GM21526 (cell line): ENCODE data around the gene SPTSSB.

Source experiments
- ATAC-seq: cut with Tn5 transposase; IDR thresholded peaks from one replicate; pipeline ENCODE4 v1.9.1; 2021; ENCODE audit warnings: moderate library complexity; ENCODE audit not compliant: unreplicated experiment, low FRiP score

SPTSSB gene

DNA sequence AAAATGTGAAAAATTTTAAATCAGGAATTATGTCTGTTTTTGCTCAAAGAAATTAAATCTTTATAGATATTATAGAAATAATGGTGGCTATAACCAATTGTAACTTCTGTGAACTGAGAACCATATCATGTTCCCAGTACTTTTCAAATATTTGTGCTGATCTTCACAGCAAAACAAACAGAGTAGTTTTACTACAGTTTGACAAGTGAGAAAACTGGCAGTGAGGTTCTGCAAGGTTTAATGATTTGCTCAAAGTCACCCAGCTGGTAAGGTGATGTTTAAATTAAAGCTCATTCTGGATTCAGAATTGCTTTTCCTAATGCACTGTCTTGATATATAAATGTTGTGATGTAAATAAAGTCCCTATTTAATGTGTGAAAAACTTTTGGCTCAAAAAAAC lies 22.0 kb upstream of the SPTSSB start:
- ATAC-seq, result no peak

DNA sequence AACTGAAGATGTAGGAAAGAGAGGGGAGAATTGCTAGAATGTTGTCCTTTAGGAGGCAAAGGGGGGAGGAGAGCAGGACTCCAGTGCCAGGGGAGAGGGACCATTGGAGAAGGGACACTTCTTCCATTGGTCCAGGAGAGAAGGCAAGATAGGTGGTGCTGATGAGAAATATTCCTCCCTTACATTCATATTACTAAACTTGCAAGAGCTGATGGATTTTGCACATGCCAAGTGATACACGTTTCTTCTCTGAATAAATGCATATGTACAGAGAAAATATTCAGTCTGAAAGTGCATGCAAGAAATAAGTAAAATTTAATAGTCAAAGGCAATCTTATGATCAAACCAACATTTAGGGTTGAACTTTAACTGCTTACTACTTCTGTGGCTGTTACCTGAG lies 21.5 kb upstream of the SPTSSB start:
- ATAC-seq, result no peak

- no peak for ATAC-seq
These were observed 18.9 kb upstream of the SPTSSB start for GRCh38 chr3:161390200-161390599.

- ATAC-seq, result no peak
These were observed 18.2 kb upstream of the SPTSSB start for GRCh38 chr3:161389445-161390035.

DNA sequence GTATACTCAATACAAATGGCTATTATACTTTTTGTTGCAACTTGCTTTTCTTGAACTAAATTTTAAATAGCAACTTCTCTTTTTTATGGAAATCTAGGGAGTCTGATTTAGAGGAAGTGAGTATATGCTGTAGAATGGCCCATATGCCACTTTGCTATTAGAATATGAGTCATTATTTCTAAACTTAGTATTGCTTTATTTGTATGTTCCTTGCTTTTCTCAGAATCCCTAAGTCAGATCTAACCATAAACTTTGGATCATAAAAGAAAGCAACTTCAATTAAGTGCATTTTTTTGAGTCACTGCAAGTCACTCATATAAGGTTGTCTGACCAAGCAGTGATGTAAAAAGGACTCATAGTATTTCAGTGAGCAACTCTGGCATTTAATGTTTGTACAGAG lies 17.5 kb upstream of the SPTSSB start:
- ATAC-seq, result no peak

DNA sequence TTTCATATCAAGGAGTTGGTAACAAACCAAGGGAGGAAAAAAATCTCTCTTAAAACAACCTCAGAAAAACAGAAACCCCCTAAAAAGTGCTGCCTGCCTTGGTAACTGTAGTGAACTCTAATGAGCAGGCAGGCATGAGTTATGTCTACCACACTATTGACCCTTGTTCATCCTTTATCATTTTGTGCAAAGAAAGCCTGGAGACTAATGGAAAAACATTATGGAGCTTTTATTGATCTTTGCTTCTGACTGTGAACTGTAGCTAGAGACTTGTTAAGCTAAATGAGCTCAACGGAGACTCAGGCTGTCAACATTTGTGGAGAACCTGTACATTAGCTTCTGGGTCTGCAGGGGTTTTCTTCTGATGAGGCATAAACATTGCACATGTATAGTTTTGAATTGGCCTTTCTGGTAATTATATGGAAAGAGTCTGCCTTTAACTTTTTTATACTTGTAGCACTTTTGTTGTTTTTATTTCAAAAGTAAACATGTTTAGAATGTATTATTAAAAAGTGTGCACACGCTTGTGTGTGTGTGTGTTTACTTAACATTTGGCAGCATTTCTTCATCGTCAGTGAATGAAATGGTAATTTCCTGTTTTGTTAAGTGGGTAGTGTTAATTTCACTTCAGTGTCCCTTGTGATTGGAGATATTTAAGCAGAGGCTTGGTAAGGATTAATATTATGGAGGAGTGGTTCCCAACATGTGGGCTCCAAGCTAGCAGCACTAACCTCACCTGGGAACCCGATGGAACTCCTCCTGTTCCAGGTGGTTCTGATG lies 15.9 kb upstream of the SPTSSB start:
- ATAC-seq, result no peak

- ATAC-seq, result peak; percentile 43
These were observed 1.3 kb upstream of the SPTSSB start for GRCh38 chr3:161372321-161373260.

GRCh38 chr3:161369531-161369930 lies 1.8 kb downstream of the SPTSSB start:
- ATAC-seq, result no peak

DNA sequence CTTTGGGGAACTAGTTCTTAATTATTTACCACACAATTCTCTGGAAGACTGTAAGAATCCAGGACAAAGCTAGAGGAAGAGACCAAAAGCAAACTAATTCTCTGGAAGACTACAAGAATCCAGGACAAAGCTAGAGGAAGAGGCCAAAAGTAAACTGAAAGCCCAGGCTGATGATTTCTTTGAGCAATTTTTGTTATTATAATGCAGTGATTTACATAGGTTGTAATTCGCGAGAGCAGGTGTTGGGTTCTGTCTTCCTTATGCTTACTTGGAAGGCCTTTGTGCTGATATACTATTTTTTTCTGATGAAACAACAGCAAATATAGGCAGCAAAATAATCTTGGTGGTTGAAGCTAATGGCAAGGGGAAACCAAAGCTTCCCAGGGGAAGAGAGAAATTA lies 5.2 kb downstream of the SPTSSB start:
- no peak for ATAC-seq

DNA sequence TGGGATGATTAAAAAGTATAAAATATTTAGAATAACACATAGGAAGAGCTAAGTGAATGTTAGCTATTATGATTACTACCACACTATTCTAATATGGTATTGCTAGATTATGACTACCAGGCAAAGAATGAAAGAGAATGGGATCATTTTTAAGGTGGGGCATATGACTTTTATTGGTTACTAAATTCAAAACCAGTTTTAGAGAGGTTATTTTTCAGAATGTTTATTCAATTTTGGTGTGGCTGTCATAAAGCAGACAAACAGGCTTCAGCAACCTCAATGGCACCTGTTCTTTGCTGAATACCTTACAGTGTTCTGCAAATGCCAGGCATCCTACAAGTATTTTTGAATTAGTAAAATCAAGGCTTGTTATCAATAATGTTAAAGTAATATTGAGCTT lies 12.8 kb downstream of the SPTSSB start:
- ATAC-seq, result no peak

- no peak for ATAC-seq
These were observed 15.0 kb downstream of the SPTSSB start for GRCh38 chr3:161356287-161356686.

DNA sequence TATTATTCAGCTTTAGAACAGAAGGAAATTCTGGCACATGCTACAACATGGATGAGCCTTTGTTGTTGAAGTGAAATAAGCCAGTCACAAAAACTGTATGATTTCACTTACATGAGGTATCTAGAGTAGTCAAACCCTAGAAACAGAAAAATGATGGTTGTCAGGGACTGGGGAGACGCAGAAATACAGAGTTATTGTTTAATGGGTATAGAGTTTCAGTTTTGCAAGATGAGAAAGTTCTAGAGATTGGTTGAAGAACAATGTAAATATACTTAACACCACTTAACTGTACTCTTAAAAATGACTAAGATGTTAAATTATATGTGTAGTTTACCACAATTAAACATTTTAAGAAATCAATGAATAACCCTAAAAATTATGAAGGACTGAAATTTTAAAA lies 15.8 kb downstream of the SPTSSB start:
- ATAC-seq, result no peak

DNA sequence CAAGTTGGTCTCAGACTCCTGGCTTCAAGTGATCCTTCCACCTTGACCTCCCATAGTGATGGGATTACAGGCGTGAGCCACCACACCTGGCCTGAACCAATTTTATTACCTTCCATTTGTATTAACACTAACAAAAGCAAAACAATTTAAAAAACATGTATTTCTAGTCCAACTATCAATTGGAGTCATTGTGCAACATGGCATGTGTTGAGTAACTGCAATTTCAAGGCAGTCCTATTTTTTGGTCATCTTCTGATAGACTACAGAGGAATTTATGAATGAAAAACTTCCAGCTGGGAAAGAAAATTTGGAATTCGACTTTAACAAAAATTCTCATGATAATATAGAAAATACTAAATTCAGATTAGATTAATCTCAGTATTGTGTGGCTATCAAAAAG lies 16.8 kb downstream of the SPTSSB start:
- ATAC-seq, result no peak

- no peak for ATAC-seq
These were observed 20.0 kb downstream of the SPTSSB start for GRCh38 chr3:161351330-161351729.

- no peak for ATAC-seq
These were observed 20.4 kb downstream of the SPTSSB start for GRCh38 chr3:161350916-161351315.

DNA sequence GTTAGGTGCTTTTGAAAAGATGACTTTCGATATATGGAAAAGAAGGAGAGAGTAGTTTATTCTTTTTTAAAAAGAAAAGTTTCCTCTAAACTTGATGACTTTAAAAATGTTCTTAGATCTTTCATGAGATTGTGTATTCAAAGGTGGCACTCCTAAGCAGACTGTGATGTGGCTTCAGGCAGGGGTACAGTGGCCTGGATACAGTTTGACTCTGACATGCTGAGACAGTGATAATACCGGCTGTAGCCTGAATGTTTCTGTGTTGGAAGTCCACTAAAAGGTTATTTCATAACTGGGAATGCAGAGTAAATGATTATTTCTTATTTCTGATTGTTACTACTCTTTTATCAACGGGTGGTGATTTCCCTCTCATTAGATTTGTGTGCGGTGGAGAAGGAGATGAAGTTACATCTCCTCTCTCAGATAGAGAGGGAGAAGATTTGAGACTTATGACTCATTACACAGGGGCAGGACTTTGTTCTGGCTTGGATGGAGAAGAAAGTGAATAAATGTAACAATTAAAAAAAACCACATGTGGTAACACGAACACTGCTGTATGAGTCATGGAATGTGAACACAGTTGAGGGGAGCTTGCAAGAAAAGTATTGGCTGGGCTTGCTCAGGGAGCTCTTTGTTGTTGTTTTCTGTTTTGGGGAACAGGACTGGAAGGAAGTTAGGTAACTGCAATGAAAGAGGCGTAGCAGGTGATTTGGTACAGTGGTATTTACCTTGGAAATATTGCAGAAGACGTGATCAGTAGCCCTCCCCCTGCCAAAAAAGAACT lies 21.6 kb downstream of the SPTSSB start:
- no peak for ATAC-seq

DNA sequence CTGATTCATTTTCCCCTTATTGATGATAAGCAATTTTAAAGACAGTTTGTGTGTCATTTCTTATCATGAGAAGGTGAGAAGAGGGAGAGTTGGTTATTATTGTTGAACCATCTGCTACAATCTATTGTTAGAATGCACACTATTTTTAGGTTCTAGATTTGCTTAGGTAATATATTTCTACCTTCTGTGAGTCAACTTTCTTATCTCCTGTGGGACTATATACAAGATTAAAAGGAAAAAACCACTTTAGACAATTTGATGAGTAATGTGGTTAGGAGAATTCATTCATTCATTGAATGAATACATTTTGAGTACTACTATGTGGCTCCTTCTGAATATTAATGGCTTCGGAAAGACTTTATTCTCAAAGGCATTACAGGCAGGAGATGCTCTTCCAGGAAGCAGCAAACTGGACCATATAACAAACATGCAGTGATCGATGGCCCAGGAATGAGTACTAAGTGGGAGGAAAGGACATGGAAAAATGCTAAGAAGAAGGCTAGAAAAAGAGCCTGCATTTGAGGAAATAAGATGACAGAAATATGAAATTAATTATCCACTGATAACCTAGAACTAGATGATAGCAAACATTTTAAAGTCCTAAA lies 22.4 kb downstream of the SPTSSB start:
- no peak for ATAC-seq

- ATAC-seq, result no peak
These were observed 23.6 kb downstream of the SPTSSB start for GRCh38 chr3:161347726-161348125.

DNA sequence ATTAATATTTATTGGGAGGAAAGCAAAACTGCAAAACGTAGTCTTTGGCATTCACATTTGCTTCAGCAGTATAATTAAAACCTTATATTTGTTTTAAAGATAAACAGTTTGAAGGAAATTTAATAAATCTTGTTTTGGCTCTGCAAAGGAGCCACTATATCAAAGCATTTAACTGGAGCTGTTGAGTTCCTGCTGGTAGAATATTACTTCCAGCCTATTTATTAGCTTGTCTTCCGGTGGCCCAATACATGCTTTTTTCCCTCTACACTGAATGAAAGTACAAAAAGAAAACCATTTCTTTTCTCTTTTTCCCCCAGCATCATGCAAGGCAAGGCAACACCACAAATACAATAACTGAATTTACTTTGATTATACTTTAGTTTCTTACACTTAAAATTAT lies 26.3 kb downstream of the SPTSSB start:
- no peak for ATAC-seq

GRCh38 chr3:161343986-161344385 lies 27.3 kb downstream of the SPTSSB start:
- ATAC-seq, result no peak
